Trophoblast cell (in vitro differentiated cells and primary cell): ENCODE data around the gene C11orf16.

ENCODE experiments used
- DNase-seq, 2 donors: peaks; one replicate each; pipeline ENCODE4 v3.0.0-alpha.2; 2016
- H2AFZ ChIP-seq: 2 replicates; pipeline ENCODE4 v1.6.1; 2013; ENCODE audit warnings: low read length, moderate library complexity, mild to moderate bottlenecking; ENCODE audit not compliant: insufficient read depth, poor library complexity
- H2AK5ac ChIP-seq: 2 replicates; pipeline ENCODE4 v1.6.1; 2013; ENCODE audit warnings: mild to moderate bottlenecking, low read length
- H2BK120ac ChIP-seq: 2 replicates; pipeline ENCODE4 v1.6.1; 2013; ENCODE audit warnings: low read length, mild to moderate bottlenecking, moderate library complexity; ENCODE audit not compliant: insufficient read depth, poor library complexity
- H2BK12ac ChIP-seq: 2 replicates; pipeline ENCODE4 v1.6.1; 2013; ENCODE audit warnings: mild to moderate bottlenecking, low read length, moderate library complexity
- H2BK5ac ChIP-seq: 2 replicates; pipeline ENCODE4 v1.6.1; 2013; ENCODE audit warnings: low read length, low read depth, moderate library complexity, mild to moderate bottlenecking; ENCODE audit not compliant: poor library complexity
- H3K14ac ChIP-seq: 2 replicates; pipeline ENCODE4 v1.6.1; 2013; ENCODE audit warnings: mild to moderate bottlenecking, low read length
- H3K18ac ChIP-seq: 2 replicates; pipeline ENCODE4 v1.6.1; 2013; ENCODE audit warnings: mild to moderate bottlenecking, low read length
- H3K23ac ChIP-seq: 2 replicates; pipeline ENCODE4 v1.6.1; 2013; ENCODE audit warnings: low read length
- H3K27ac ChIP-seq: 2 replicates; pipeline ENCODE4 v1.5.1; 2013; ENCODE audit warnings: low read depth, mild to moderate bottlenecking, inconsistent platforms, low read length, moderate library complexity
- H3K27me3 ChIP-seq: 2 replicates; pipeline ENCODE4 v1.6.1; 2013; ENCODE audit warnings: inconsistent platforms, mild to moderate bottlenecking, low read length, moderate library complexity; ENCODE audit not compliant: insufficient read depth
- H3K36me3 ChIP-seq, 2 experiments: 1 replicate in 1 of 2; 2 replicates in 1 of 2; pipeline ENCODE4 v1.6.1; 2013; ENCODE audit warnings: low read length in 2 of 2, mild to moderate bottlenecking in 2 of 2, moderate library complexity in 1 of 2; ENCODE audit not compliant: insufficient read depth in 2 of 2, control insufficient read depth in 1 of 2
- H3K4ac ChIP-seq: 2 replicates; pipeline ENCODE4 v1.6.1; 2013; ENCODE audit warnings: low read depth, mild to moderate bottlenecking, low read length, moderate library complexity
- H3K4me1 ChIP-seq, 2 experiments: 1 replicate in 1 of 2; 2 replicates in 1 of 2; pipeline ENCODE4 v1.6.1; 2013; ENCODE audit warnings: low read length in 2 of 2, mild to moderate bottlenecking in 2 of 2, moderate library complexity in 1 of 2; ENCODE audit not compliant: insufficient read depth in 2 of 2, control insufficient read depth in 1 of 2
- H3K4me2 ChIP-seq: 2 replicates; pipeline ENCODE4 v1.6.1; 2013; ENCODE audit warnings: inconsistent platforms, mild to moderate bottlenecking, low read length, moderate library complexity
- H3K4me3 ChIP-seq: 2 replicates; pipeline ENCODE4 v1.5.1; 2013; ENCODE audit warnings: mild to moderate bottlenecking, low read depth, low read length, inconsistent platforms
- H3K79me1 ChIP-seq: one replicate; pipeline ENCODE4 v1.6.1; 2013; ENCODE audit warnings: low read length
- H3K79me2 ChIP-seq: 2 replicates; pipeline ENCODE4 v1.6.1; 2013; ENCODE audit warnings: low read length, mild to moderate bottlenecking; ENCODE audit not compliant: control insufficient read depth, insufficient read depth, poor library complexity
- H3K9ac ChIP-seq: 2 replicates; pipeline ENCODE4 v1.6.1; 2013; ENCODE audit warnings: mild to moderate bottlenecking, low read length
- H3K9me3 ChIP-seq: 2 replicates; pipeline ENCODE4 v1.6.1; 2013; ENCODE audit warnings: low read depth, mild to moderate bottlenecking, control low read depth, inconsistent platforms, low read length; ENCODE audit not compliant: insufficient read depth
- H4K12ac ChIP-seq: 2 replicates; pipeline ENCODE4 v1.6.1; 2013; ENCODE audit warnings: low read depth, mild to moderate bottlenecking, low read length, moderate library complexity
- H4K8ac ChIP-seq: 2 replicates; pipeline ENCODE4 v1.6.1; 2013; ENCODE audit warnings: low read depth, mild to moderate bottlenecking, low read length, moderate library complexity
- H4K91ac ChIP-seq: one replicate; pipeline ENCODE4 v1.6.1; 2013; ENCODE audit warnings: low read depth, mild to moderate bottlenecking, low read length, moderate library complexity
- WGBS: extraction: QIAGEN DNeasy Blood & Tissue Kit; methylation state at CpG from one replicate; pipeline ENCODE4 v1.1.7; 2013; ENCODE audit warnings: missing lambda C conversion rate; ENCODE audit not compliant: insufficient read length, insufficient coverage; ENCODE audit errors: extremely low coverage; 5-methylcytosine and 5-hydroxymethylcytosine counted together

The C11orf16 gene

GRCh38 chr11:8934742-8935488 is 2.2 kb upstream of the C11orf16 start:
- no CpG with 5 or more reads among the region's 14 CpGs for WGBS
- H2BK120ac ChIP-seq, result no peak overlapping the region
- H4K91ac ChIP-seq, result no peak overlapping the region

GRCh38 chr11:8933931-8934330 is 1.2 kb upstream of the C11orf16 start:
- Histone ChIP-seq H4K8ac (no peak overlapping the region), H3K18ac (no peak overlapping the region), H3K4me2 (no peak overlapping the region), H3K9ac (no peak overlapping the region), H3K27me3 (no peaks in the 10 kb centered on the region), H2AK5ac (no peak overlapping the region), H3K27ac (no peak overlapping the region), H2BK12ac (no peak overlapping the region), H3K4me1 (peaks cover 4 to 11% of the 10 kb centered on the region in 2 experiments), H4K91ac (no peak overlapping the region), H3K9me3 (no peaks in the 10 kb centered on the region), H2AFZ (no peak overlapping the region), H3K4ac (no peak overlapping the region), H4K12ac (no peak overlapping the region), H2BK120ac (no peak overlapping the region), H2BK5ac (no peak overlapping the region), H3K79me2 (no peaks in the 10 kb centered on the region), H3K14ac (no peak overlapping the region), H3K79me1 (no peaks in the 10 kb centered on the region), H3K23ac (no peak overlapping the region), H3K36me3 (no peaks in the 10 kb centered on the region), H3K4me3 (no peak overlapping the region)
- no CpG with 5 or more reads among the region's 6 CpGs for WGBS
- no peak for DNase-seq

More at GRCh38 chr11:8934742-8935488, 2.2 kb upstream of the C11orf16 start:
- Histone ChIP-seq H2AFZ (no peak overlapping the region), H2BK12ac (no peak overlapping the region), H3K4ac (no peak overlapping the region), H3K9ac (no peak overlapping the region), H3K27me3 (no peaks in the 10 kb centered on the region), H2AK5ac (no peak overlapping the region), H3K79me2 (no peaks in the 10 kb centered on the region), H3K4me3 (no peak overlapping the region), H3K79me1 (no peaks in the 10 kb centered on the region), H4K8ac (no peak overlapping the region), H4K12ac (no peak overlapping the region), H3K4me2 (no peak overlapping the region), H3K36me3 (no peaks in the 10 kb centered on the region), H3K23ac (no peak overlapping the region), H3K9me3 (no peaks in the 10 kb centered on the region), H3K14ac (no peak overlapping the region), H3K18ac (no peak overlapping the region), H2BK5ac (no peak overlapping the region), H3K4me1 (peaks cover 4 to 11% of the 10 kb centered on the region in 2 experiments), H3K27ac (no peak overlapping the region)
- peak; percentile 64 for DNase-seq

GRCh38 chr11:8930456-8931175 is 2.1 kb downstream of the C11orf16 start:
- Histone ChIP-seq H3K36me3 (no peaks in the 10 kb centered on the region), H2BK12ac (no peak overlapping the region), H3K9ac (no peak overlapping the region), H4K8ac (no peak overlapping the region), H2AFZ (no peak overlapping the region), H3K4me2 (no peak overlapping the region), H3K27me3 (no peaks in the 10 kb centered on the region), H2BK120ac (no peak overlapping the region), H3K4me1 (peaks cover 4 to 11% of the 10 kb centered on the region in 2 experiments), H3K23ac (no peak overlapping the region), H3K4ac (no peak overlapping the region), H3K27ac (no peak overlapping the region), H3K18ac (no peak overlapping the region), H4K12ac (no peak overlapping the region), H3K4me3 (no peak overlapping the region), H3K9me3 (no peaks in the 10 kb centered on the region), H3K79me1 (no peaks in the 10 kb centered on the region), H4K91ac (no peak overlapping the region), H2BK5ac (no peak overlapping the region), H3K14ac (no peak overlapping the region), H2AK5ac (no peak overlapping the region), H3K79me2 (no peaks in the 10 kb centered on the region)
- WGBS, result no CpG with 5 or more reads among the region's 12 CpGs
- DNase-seq, result no peak

- Histone ChIP-seq H3K27me3 (no peaks in the 10 kb centered on the region), H3K36me3 (no peaks in the 10 kb centered on the region), H3K79me2 (no peaks in the 10 kb centered on the region), H4K12ac (no peak overlapping the region), H2BK5ac (no peak overlapping the region), H3K14ac (no peak overlapping the region), H3K4ac (no peak overlapping the region), H2BK120ac (no peak overlapping the region), H2AK5ac (no peak overlapping the region), H3K18ac (no peak overlapping the region), H3K9me3 (no peaks in the 10 kb centered on the region), H4K91ac (no peak overlapping the region), H3K4me3 (no peak overlapping the region), H4K8ac (no peak overlapping the region), H3K27ac (no peak overlapping the region), H3K79me1 (no peaks in the 10 kb centered on the region), H2AFZ (no peak overlapping the region), H3K9ac (no peak overlapping the region), H2BK12ac (no peak overlapping the region), H3K23ac (no peak overlapping the region), H3K4me2 (no peak overlapping the region), H3K4me1 (peaks cover 2 to 11% of the 10 kb centered on the region in 2 experiments)
- no CpG with 5 or more reads among the region's 9 CpGs for WGBS
- DNase-seq, result peak in 1 of 2 donors; percentile 44
Observed at GRCh38 chr11:8928981-8929615, 3.6 kb downstream of the C11orf16 start.
